SK-N-SH treated with all-trans-retinoic acid at 6 μM for 48 hours (cell line): ENCODE data around the gene SPCS3.
A peak's percentile ranks its signal among the peaks of the same experiment; 100 is the strongest.

ENCODE experiments used
- ATAC-seq: fragments of 200-7000 bp; cut with Tn5 transposase; 3 replicates; pipeline ENCODE4 v1.9.1; 2020; ENCODE audit warnings: mild to moderate bottlenecking, moderate library complexity
- CREB5 ChIP-seq: fragments of 250-450 bp; sonication (Bioruptor Pico); IDR thresholded peaks from 2 replicates; pipeline ENCODE4 v1.5.1; 2020; ENCODE audit warnings: low read depth, mild to moderate bottlenecking, moderate library complexity
- CSDC2 ChIP-seq: fragments of 250-450 bp; sonication (Bioruptor Pico); IDR thresholded peaks from 2 replicates; pipeline ENCODE4 v1.5.0; 2020; ENCODE audit warnings: mild to moderate bottlenecking, moderate library complexity
- ISL1 ChIP-seq: fragments of 250-450 bp; sonication (Bioruptor Pico); IDR thresholded peaks from 2 replicates; pipeline ENCODE4 v2.1.2; 2022; ENCODE audit warnings: mild to moderate bottlenecking, moderate library complexity
- PATZ1 ChIP-seq: fragments of 250-450 bp; sonication (Bioruptor Pico); IDR thresholded peaks from 2 replicates; pipeline ENCODE4 v1.8.0; 2020; ENCODE audit warnings: mild to moderate bottlenecking, moderate library complexity, borderline replicate concordance
- TCF4 ChIP-seq: fragments of 250-450 bp; sonication (Bioruptor Pico); IDR thresholded peaks from 2 replicates; pipeline ENCODE4 v1.8.0; 2021; ENCODE audit warnings: mild to moderate bottlenecking, moderate library complexity, borderline replicate concordance
- TOX ChIP-seq: fragments of 250-450 bp; sonication (Bioruptor Pico); IDR thresholded peaks from 2 replicates; pipeline ENCODE4 v1.8.0; 2021; ENCODE audit warnings: mild to moderate bottlenecking, moderate library complexity, borderline replicate concordance
- TSHZ2 ChIP-seq: fragments of 250-450 bp; sonication (Bioruptor Pico); IDR thresholded peaks from 2 replicates; pipeline ENCODE4 v1.5.0; 2020; ENCODE audit warnings: mild to moderate bottlenecking, moderate library complexity
- ZFP30 ChIP-seq: fragments of 450-650 bp; formaldehyde crosslinking; IDR thresholded peaks from 2 replicates; pipeline ENCODE4 v1.5.0; 2022; ENCODE audit warnings: mild to moderate bottlenecking, moderate library complexity
- ZNF565 ChIP-seq: fragments of 450-650 bp; formaldehyde crosslinking; conservative IDR thresholded peaks from 2 replicates; pipeline ENCODE4 v1.5.0; 2020; ENCODE audit warnings: low read depth, mild to moderate bottlenecking, moderate library complexity
- ZNF70 ChIP-seq: fragments of 450-650 bp; formaldehyde crosslinking; IDR thresholded peaks from 2 replicates; pipeline ENCODE4 v1.5.0; 2020; ENCODE audit warnings: mild to moderate bottlenecking, moderate library complexity
- ZNF8 ChIP-seq: fragments of 450-650 bp; formaldehyde crosslinking; IDR thresholded peaks from 2 replicates; pipeline ENCODE4 v1.5.0; 2020; ENCODE audit warnings: mild to moderate bottlenecking, moderate library complexity
- TF ChIP-seq, protein P1 (sequence below): fragments of 250-450 bp; sonication (Bioruptor Pico); IDR thresholded peaks from 2 replicates; pipeline ENCODE4 v1.8.0; 2021; ENCODE audit warnings: low read depth, mild to moderate bottlenecking, moderate library complexity, borderline replicate concordance

The SPCS3 gene

GRCh38 chr4:176319704-176320339 lies at the start of gene SPCS3:
SPCS3 (plus strand) TSS chr4:176319966; CDS start chr4:176320077, 111 bp downstream.
- ATAC-seq, result peak; percentile 95
- TF ChIP-seq ZNF565, result 0 out of 2 replicates have a peak, but pooled peaks have one; percentile 63
- no peak for TF ChIP-seq CSDC2 (CRISPR knock-in tag)
- no peak for TF ChIP-seq PATZ1 (CRISPR knock-in tag)
- TF ChIP-seq, protein P1, sequence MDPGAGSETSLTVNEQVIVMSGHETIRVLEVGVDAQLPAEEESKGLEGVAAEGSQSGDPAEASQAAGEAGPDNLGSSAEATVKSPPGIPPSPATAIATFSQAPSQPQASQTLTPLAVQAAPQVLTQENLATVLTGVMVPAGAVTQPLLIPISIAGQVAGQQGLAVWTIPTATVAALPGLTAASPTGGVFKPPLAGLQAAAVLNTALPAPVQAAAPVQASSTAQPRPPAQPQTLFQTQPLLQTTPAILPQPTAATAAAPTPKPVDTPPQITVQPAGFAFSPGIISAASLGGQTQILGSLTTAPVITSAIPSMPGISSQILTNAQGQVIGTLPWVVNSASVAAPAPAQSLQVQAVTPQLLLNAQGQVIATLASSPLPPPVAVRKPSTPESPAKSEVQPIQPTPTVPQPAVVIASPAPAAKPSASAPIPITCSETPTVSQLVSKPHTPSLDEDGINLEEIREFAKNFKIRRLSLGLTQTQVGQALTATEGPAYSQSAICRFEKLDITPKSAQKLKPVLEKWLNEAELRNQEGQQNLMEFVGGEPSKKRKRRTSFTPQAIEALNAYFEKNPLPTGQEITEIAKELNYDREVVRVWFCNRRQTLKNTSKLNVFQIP (CRISPR knock-in tag), result no peak
- TF ChIP-seq ZFP30 (CRISPR knock-in tag), result peak; percentile 31; the same call in 1 of the 2 replicates
- no peak for TF ChIP-seq TCF4 (CRISPR knock-in tag)
- peak; percentile 62; the same call in 1 of the 2 replicates for TF ChIP-seq TSHZ2 (CRISPR knock-in tag)

DNA sequence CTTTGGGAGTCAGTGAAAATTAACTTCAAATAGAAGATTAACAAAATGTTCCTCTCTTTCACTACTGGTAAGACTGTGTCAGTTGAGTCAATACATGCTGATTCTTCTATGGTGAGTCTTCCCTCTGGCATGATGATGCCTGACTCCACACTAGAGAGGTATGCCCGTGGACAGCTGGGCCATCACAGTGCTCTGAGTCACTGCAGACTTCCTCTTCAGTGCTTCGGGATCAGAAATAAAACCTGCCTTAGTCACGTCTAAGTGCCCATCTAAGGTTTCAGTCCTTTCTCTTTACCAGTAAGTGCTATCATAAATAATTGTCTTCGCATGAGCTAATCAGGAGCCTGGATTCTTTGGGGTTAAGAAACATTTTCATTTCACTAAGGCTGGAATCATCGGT lies 49.1 kb upstream of the SPCS3 start:
- peak; percentile 99 for ATAC-seq
- TF ChIP-seq PATZ1 (CRISPR knock-in tag), result peak; percentile 70; the same call in 1 of the 2 replicates
- TF ChIP-seq TOX (CRISPR knock-in tag), result peak; percentile 92
- no peak for TF ChIP-seq ZNF70 (CRISPR knock-in tag)
- TF ChIP-seq ZNF8 (CRISPR knock-in tag), result peak; percentile 11; the same call in 1 of the 2 replicates
- TF ChIP-seq ISL1, result peak; percentile 98

GRCh38 chr4:176271749-176272148 lies 48.0 kb upstream of the SPCS3 start:
- TF ChIP-seq, protein P1 (CRISPR knock-in tag), result no peak
- no peak for TF ChIP-seq CREB5 (CRISPR knock-in tag)
- TF ChIP-seq TSHZ2 (CRISPR knock-in tag), result no peak
- no peak for TF ChIP-seq ISL1

More at GRCh38 chr4:176271749-176272148, 48.0 kb upstream of the SPCS3 start:
- no peak for ATAC-seq
